NCI-H526 (cell line): ENCODE measurements around the gene ACTMAP.
"Not testable (repeated sequence)": the region's sequence is repeated elsewhere in the genome, so short reads cannot be mapped to it uniquely, and the experiment has no call there.

Experiments used
- DNase-seq, 2 experiments: peaks; one replicate each; lab custom pipeline; 2025; lab: John Stamatoyannopoulos, UW

ACTMAP gene

GRCh38 chr19:40776364-40776763, 26.1 kb upstream of the ACTMAP start:
- DNase-seq: no peak

DNA sequence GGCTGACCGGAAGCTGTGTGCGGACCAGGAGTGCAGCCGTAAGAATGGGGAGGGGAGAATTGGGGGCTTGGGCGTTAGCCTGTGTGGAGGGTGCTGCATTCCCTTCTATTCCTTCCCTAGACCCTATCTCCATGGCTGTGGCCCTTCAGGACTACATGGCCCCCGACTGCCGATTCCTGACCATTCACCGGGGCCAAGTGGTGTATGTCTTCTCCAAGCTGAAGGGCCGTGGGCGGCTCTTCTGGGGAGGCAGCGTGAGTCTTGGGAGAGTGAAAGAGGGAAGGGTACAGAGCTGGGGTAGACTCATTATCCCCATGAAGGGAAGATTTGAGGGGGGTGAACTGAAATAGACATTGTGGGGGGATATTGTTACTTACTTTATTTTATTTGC, 25.4 kb upstream of the ACTMAP start:
- DNase-seq: no peak

- DNase-seq: no peak
Measured at GRCh38 chr19:40774916-40775631, 24.8 kb upstream of the ACTMAP start, which contains the start of gene MIA. Gene MIA (plus strand): TSS chr19:40775521. CDS start chr19:40775543, 22 bp downstream.

DNA sequence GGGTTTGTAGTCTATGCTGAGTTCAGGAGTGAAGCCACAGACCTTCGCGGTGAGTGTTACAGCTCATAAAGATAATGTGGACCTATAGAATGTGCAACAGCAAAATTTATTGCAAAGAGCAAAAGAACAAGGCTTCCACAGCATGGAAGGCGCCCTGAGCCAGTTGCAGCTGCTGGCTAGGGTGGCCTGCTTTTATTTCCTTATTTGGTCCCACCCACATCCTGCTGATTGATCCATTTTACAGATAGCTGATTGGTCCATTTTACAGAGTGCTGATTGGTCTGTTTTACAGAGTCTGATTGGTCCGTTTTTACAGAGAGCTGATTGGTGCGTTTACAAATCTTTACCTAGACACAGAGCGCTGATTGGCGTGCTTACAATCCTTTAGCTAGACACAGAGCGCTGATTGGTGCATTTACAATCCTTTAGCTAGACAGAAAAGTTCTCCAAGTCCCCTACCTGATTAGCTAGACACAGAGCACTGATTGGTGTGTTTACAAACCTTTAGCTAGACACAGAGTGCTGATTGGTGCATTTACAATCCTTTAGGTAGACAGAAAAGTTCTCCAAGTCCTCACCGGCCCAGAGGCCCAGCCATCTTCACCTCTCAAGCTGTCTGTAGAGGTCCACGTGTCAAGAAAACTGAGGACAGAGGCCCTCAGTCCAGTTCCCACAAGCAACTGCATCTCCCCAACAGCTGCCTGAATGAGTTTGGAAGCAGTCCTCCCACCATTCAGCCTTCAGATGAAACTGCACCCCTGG, 21.0 kb upstream of the ACTMAP start:
- not testable (repeated sequence) for DNase-seq

DNA sequence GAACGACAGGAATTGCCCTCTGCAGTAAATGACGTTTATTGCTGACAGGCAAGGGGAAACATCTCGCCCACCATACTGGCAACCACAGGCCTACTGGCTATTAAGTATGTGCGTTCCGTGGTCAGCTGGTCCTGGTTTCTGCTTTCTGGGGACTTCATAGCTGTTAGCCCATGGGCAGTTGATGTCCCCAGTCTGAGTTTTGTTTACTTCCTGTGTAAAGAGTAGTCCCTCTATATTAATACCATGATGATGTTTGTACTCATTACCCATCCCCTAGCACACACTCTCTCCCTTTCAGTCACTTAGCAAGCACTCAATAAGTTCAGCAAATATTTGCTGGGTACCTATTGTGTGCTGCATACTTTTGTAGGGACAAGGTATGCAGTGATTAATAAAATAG, 18.6 kb upstream of the ACTMAP start:
- DNase-seq: no peak

- DNase-seq: not testable (repeated sequence)
Measured at GRCh38 chr19:40766385-40766784, 16.1 kb upstream of the ACTMAP start.

- DNase-seq: no peak
Measured at GRCh38 chr19:40763963-40764362, 13.7 kb upstream of the ACTMAP start.

DNA sequence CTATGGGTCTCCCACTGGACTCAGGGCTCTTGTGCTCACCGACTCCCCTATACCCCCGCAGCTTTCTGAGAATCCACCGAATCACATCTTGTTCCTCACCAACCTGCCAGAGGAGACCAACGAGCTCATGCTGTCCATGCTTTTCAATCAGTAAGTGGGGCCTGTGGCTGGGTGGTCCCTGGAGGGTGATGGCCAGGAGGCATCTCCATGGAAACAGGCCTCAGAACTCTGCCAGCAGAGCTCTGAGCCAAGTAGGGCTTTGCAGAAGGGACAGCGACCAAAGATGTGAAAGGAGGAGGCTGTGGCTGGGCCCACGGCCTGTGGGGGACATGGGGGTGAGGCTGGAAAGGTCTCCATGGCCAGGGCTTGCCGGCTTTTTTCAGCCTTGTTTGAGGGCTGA, 13.2 kb upstream of the ACTMAP start:
- DNase-seq: no peak

DNA sequence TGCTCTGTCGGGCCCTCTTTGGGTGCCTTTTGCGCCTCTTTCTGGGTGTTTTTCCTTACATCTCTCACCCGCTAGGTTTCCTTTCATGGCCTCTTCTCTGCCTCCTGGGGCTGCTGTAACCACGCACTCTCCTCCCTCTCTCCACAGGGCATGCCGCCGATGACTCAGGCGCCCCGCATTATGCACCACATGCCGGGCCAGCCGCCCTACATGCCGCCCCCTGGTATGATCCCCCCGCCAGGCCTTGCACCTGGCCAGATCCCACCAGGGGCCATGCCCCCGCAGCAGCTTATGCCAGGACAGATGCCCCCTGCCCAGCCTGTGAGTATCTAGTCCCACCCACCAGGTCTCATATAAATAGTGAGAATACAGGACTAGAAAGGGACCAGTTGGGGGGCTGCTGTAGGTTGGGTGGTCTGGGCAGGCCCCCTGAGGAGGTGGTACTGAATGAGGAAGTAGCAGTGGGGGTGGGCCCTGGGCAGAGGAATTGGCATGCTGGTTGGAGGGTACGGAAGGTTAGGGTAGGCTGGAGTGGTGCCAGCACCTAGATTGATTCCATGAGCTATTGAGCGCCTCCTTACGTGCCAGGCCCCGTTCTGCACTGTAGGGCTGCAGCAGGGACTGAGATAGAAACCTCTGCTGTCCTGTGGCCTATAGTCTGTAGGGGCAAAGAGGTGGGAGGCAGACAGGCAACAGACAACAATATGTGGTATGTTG, 12.6 kb upstream of the ACTMAP start:
- DNase-seq: no peak

- DNase-seq: no peak
Measured at GRCh38 chr19:40759352-40759751, 9.1 kb upstream of the ACTMAP start.

DNA sequence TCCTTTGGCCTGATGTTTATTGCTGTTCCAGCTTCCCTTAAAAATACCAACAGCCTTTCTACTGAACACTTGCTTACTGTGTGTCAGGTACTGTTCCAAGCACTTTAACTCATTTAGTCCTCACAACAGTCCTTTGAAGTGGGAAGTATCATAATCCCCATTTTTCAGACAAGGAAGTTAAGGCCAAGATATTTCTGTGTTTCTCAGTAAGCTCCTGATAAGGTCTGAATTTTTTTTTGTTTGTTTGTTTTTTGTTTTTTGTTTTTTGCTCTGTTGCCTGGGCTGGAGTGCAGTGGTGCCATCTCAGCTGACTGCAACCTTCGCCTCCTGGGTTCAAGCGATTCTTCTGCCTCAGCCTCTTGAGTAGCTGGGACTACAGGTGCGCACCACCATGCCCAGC, 8.2 kb upstream of the ACTMAP start:
- no peak for DNase-seq

DNA sequence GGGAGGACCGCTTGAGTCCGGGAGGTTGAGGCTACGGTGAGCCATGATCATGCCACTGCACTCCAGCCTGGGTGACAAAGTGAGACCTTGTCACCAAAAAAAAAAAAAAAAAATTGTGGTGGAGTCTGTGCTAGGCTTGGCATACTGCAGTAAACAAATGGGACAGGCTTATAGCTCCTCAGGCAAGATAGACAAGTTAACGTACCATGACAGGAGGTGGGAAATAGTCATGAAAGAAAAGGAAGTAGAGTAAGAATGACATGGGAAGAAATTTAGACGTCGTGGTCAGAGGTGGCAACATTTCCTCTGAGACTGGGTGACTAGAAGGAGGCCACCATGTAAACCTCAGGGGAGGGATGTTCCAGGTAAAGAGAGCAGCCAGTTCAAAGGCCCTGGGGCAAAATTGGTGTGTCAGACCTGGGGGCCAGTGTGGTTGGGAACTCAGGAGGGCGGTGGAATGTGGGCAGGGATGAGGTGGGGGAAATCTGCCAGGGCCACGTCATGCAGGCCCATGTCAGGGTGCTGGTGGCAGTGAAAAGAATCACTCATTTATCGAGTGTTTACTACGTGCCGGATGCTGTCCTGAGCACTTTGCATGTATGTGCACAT, 6.3 kb upstream of the ACTMAP start:
- no peak for DNase-seq

- no peak for DNase-seq
Measured at GRCh38 chr19:40755791-40756190, 5.5 kb upstream of the ACTMAP start.

DNA sequence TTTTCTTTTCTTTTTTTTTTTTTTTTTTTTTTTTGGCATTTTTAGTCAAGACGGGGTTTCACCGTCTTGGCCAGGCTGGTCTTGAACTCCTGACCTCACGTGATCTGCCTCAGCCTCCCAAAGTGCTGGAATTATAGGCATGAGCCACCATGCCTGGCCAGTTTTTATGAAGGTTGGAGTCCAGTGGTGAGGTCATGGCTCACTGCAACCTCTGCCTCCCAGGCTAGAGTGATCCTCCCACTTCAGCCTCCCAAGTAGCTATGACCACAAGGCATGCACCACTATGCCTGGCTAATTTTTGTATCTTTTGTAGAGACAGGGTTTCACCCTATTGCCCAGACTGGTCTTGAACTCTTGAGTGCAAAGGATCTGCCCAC, 5.0 kb upstream of the ACTMAP start:
- no peak for DNase-seq

- DNase-seq: peak in 1 of 2 experiments; percentile 21
Measured at GRCh38 chr19:40754611-40755247, 4.5 kb upstream of the ACTMAP start.

- DNase-seq: no peak
Measured at GRCh38 chr19:40752257-40752781, 2.0 kb upstream of the ACTMAP start.

DNA sequence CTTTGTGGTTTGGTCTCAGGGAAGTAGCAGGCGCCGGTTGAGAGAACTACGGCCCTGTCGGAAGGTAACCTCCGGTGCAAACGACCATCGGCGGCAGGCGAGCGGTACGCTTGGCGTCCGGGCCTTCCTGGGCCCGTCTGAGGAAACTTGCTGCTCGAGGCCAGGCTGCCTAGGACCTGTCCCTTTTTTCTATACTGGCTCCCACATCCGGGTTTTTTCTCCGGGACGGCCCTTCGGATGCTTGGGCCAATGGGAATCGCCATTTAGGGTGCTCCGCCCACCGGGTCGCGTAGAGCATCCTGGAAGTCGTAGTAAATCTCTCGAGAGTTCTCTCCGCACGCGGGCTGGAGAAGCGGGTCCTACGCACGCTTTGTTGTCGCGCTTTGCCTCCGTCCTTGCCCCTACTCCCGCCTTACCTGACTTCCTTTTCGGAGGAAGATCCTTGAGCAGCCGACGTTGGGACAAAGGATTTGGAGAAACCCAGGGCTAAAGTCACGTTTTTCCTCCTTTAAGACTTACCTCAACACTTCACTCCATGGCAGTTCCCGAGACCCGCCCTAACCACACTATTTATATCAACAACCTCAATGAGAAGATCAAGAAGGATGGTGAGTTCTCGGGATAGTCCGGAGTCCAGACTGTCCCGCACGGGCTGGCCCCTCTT, 729 bp upstream of the ACTMAP start, which contains the start of gene SNRPA:
TSS of gene SNRPA (plus strand) at position 330 of the 664 bp plus-strand sequence. CDS start at position 536, 206 bp downstream.
- DNase-seq: peak; percentile 99 to 100

DNA sequence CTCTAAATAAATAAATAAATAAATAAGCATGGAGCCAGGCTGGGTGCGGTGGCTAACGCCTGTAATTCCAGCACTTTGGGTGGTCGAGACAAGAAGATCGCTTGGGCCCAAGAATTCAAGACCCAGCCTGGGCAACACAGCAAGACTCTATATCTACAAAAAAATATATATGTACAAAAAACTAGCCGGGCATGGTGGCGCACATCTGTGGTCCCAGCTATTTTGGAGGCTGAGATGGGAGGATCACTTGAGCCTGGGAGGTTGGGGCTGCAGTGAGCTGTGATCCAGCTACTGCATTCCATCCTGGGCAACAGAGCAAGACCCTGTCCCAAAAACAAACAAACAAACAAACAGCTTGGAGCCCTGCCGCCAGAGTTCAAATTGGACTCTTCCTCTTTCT, 2.7 kb downstream of the ACTMAP start:
- no peak for DNase-seq

DNA sequence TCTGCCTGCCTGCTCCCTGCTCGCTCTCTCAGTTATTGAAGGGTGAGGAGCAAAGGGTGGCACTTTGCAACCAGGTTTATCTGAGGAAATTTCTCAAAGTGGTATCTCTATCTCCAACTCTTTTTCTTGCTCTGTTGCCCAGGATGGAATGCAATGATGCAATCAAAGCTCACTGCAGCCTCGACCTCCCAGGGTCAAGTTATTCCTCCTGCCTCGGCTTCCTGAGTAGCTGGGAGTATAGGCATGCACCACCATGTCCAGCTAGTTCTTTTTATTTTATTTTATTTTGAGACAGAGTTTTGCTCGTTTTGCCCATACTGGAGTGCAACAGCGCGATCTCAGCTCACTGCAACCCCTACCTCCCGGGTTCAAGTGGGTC, 4.9 kb downstream of the ACTMAP start:
- DNase-seq: no peak

- peak in 1 of 2 experiments; percentile 49 for DNase-seq
Measured at GRCh38 chr19:40744554-40745401, 5.5 kb downstream of the ACTMAP start.
